Tibial nerve (tissue), 4 donors: ENCODE results near the gene SLC35F3.

Experiments used
- CTCF ChIP-seq, 5 experiments: fragments of 200-600 bp in 3 of 5; fragments of 450-650 bp in 2 of 5; sonication (generic) in 3 of 5; IDR thresholded peaks; one replicate each; pipeline ENCODE4 v1.5.1; 2016 to 2019; ENCODE audit warnings: antibody characterized with exemption in 5 of 5, mild to moderate bottlenecking in 3 of 5, moderate library complexity in 2 of 5
- EP300 ChIP-seq, 2 donors: sonication (generic); formaldehyde crosslinking; IDR thresholded peaks; one replicate each; pipeline ENCODE4 v1.6.1; 2017; ENCODE audit warnings: antibody characterized with exemption in 2 of 2, mild to moderate bottlenecking in 1 of 2

DNA sequence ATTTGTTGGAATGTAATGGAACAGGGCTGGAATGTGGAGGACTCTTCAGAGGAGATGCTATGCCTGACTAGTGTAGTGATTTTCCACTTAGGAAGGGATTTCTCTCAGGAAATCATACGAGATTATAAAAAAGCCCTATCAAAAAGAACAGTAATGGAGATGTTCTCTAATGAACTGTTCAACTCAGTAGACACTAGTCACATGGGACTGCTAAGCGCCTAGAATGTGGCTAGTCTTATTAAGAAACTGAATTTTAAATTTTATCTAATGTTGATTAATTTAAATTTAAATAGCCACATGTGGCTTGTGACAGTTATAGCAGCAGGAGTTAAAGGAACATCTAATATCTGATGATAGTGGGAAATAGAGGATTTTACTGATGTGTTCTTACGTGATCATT, 94.0 kb downstream of the SLC35F3 start:
- TF ChIP-seq CTCF (IDR thresholded peaks at IDR 0.05) (no peak), EP300 (IDR thresholded peaks at IDR 0.05) (no peak)
